Activated CD8-positive, alpha-beta memory T cell treated with anti-CD3 and anti-CD28 coated beads, Interleukin-2, amount 50 U/mL, for 48 hours (primary cell): ENCODE data around the gene NOP56.
"Not testable (repeated sequence)": the region's sequence is repeated elsewhere in the genome, so short reads cannot be mapped to it uniquely, and the experiment has no call there.

Experiments used
- DNase-seq: peaks from one replicate; pipeline ENCODE4 v3.0.0-alpha.2; 2020

Gene NOP56

DNA sequence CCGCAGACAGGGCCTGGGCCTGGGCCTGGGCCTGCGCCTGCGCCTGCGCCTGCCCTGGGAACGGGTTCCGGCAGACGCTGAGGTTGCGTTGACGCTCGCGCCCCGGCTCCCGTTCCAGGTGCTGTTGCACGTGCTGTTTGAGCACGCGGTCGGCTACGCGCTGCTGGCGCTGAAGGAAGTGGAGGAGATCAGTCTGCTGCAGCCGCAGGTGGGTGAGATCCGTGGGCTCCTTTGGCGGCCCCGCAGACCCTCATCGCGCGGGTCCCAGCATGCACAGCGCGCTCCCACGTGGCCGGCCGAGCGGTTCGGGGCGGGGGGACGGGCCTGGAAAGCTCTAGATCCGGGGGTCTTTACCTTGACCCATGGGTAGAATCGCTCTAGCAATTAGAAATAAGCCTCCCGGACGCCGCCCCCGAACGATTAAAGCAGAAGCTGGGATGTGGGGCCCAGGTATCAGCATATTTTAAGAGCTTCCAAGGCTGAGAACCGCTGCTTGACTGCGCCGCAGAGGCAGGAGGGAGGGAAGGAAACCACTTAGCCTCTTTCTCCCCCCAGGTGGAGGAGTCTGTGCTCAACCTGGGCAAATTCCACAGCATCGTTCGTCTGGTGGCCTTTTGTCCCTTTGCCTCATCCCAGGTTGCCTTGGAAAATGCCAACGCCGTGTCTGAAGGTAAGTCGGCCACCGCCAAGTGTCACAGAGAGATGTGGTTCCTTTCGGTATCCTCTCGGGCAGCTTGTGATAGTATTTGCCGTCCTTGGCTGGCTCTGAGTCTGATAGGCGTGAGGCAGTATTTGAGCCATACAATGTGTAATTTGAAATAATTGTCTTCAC is 508 bp downstream of the NOP56 start:
- peak; percentile 78 for DNase-seq

- DNase-seq: peak; percentile 58
These were observed 1.3 kb downstream of the NOP56 start for GRCh38 chr20:2653556-2654383.

GRCh38 chr20:2654384-2654822 is 2.0 kb downstream of the NOP56 start:
- DNase-seq: peak; percentile 56

DNA sequence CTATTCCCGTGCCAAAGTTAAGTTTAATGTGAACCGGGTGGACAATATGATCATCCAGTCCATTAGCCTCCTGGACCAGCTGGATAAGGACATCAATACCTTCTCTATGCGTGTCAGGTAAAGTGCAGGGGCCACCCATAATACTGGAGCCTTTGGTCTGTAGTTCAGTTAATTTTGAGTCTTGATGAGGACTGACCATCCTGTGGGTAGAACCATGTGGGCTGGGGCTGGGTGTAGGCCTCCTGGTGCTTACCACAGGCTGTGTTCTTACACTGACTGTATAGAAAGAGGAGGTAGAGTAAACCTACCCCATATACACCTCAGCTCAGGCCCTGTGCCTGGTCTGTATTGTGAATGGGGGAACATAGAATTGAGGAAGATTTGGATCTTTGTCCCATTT is 2.4 kb downstream of the NOP56 start:
- no peak for DNase-seq

GRCh38 chr20:2655331-2656116 is 3.1 kb downstream of the NOP56 start:
- DNase-seq: peak; percentile 53

DNA sequence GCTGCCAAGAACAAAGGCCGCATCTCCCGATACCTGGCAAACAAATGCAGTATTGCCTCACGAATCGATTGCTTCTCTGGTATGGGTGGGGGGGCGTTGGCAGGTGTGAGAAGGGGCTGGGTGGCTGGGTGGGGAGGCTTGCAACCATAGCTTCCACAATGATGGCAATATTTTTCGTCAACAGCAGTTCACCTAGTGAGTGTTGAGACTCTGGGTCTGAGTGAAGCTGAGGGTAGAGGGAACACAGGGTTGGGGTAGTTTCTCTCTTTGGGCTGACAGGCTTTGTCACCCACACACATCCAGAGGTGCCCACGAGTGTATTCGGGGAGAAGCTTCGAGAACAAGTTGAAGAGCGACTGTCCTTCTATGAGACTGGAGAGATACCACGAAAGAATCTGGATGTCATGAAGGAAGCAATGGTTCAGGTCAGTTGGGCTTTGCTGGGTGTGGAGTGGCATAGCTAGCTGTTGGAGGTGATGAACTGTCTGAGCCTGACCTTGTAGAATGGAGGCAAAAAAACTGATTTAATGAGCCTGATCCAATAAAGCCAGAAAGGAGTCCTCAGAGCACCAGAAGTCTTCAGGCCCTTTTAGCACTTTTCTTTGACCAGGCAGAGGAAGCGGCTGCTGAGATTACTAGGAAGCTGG is 4.2 kb downstream of the NOP56 start:
- DNase-seq: peak; percentile 59

- DNase-seq: peak; percentile 57
These were observed 4.8 kb downstream of the NOP56 start for GRCh38 chr20:2657241-2657640.

DNA sequence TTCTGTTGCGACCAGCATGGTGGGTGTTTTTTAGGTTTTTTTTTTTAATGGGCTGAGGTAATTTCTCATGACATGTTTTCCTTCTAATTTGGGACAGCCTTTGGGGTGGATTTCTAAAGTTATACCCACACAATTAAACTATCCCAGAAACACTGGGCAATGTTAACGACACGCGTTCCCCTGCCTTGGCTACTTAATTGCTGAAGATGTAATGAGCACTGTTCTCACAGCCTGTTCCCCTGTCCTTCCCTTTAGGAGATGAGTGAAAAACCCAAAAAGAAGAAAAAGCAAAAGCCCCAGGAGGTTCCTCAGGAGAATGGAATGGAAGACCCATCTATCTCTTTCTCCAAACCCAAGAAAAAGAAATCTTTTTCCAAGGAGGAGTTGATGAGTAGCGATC is 5.2 kb downstream of the NOP56 start:
- no peak for DNase-seq

GRCh38 chr20:2658414-2659354 is 6.3 kb downstream of the NOP56 start:
- DNase-seq: peak; percentile 78

- peak; percentile 50 for DNase-seq
These were observed 7.1 kb downstream of the NOP56 start for GRCh38 chr20:2659547-2659946.

DNA sequence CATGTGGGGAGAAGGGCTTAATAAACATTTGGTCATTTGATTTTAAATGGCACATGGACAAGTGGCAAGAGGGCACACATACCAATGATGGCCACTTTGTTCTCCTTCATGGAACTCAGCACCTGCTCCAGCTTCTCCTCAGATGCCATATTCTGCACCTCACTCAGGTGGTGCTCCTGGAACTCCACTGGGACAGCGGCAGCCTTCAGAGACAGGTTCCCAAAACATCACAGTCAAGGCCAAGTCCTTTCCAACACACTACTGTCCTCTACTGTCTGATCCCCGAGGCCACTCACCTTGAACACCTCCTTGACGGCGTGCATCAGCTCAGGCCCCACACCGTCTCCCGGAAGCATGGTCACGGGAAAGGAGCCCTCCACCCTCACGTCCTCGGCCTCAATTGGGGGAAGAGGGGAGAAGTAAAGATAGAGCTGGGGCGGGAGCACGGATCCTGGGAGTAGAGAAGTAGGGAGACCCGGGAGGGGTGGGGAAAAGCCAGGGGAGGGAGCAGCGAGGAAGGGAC is 11.0 kb downstream of the NOP56 start:
- no peak for DNase-seq

DNA sequence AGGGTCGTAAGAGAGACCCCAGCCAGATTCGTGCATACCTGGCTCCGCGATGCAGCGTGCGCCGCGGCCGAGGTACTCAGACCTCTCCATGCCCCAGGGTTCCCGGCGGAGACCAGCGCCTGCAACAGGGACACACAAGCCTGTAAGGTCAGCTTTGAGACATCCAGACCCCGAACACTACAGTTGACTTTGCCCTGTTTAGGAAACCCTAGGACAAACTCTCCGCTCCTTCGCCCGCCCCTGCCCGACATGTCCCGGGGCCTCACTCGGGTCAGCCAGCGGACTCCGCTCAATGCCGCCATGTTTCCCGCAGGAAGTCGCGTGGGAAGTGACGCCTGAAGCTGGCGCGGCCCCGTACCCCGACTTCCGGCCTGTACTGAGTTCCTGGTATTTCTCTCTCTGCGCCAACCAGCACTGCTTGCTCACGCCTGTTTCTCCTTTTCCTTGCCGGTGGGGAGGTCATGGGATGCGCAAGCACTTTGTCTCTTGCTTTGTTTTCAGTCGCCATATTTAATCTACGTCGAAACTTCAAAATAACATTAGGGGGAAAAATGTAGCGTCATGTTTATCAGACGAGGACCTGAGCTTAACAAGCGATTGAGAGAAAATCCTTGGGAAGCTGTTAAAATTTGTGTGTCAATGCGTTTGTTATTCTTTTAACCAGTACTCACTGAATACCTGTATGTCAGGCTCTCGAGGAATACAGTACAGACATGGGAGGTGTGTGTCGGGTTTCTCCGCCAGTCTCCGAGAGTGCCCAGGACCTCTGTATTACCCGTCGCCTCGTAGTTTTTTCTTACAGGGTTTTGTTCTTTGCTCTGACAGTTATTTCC is 11.7 kb downstream of the NOP56 start, which contains the start of gene IDH3B:
TSS of gene IDH3B (minus strand) at position 330 of the 833 bp plus-strand sequence. CDS start at position 302, 28 bp downstream.
- DNase-seq: peak; percentile 95

DNA sequence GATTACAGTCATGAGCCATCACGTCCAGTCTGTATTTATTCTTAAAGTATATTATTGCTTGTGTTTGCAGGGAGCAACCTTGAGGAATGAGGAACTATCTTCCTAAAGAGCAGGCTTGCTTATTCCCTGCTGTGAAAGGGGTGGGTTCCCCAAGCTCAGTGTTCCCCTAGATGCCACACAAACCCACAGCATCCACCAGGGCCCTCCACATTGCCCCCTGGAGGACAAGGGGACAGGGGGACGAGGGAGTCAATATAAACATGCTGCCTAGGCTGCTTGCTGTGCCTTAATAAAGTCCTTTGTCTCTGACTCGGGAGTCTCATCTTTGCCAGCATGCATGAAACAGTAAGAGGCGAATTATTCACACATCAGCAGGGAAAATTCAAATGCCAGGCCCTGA is 19.5 kb downstream of the NOP56 start:
- DNase-seq: no peak

DNA sequence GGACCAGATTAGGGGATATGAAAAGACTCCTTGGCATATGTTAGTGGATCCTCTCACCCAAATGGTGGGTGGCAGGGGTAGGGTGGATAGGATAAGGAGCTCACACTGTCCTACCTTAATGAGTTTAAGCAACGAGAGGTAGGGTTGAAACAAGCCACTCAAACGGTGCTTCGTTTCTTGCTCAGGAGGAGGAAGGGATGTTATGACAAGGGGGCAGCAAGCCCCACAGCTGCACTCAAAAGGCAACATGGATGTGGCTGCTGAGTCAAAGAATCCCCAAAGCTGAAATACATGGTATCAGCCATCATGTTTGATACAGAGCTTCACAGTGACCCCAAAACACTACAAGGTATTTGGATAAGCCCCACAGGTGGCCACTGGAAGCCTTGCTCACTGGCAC is 20.0 kb downstream of the NOP56 start:
- no peak for DNase-seq

GRCh38 chr20:2673453-2673852 is 21.0 kb downstream of the NOP56 start:
- DNase-seq: no peak

GRCh38 chr20:2680046-2680445 is 27.6 kb downstream of the NOP56 start:
- no peak for DNase-seq

GRCh38 chr20:2682040-2682439 is 29.6 kb downstream of the NOP56 start:
- DNase-seq: not testable (repeated sequence)

DNA sequence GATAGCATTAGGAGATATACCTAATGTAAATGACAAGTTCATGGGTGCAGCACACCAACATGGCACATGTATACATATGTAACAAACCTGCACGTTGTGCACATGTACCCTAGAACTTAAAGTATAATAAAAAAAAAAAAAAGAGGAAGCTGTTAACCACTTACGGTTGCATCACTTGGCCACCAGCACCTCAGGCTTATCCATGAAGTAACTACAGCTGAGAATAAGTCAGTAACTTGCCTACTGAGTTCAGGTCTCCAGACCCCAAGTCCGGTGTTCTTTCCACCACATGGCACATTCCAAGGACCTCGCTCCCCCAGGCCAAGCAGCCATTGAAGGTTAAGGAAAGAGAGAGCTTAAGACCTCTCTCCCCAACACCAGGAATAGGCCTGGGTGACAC is 32.4 kb downstream of the NOP56 start:
- not testable (repeated sequence) for DNase-seq

GRCh38 chr20:2687514-2687913 is 35.1 kb downstream of the NOP56 start:
- no peak for DNase-seq

DNA sequence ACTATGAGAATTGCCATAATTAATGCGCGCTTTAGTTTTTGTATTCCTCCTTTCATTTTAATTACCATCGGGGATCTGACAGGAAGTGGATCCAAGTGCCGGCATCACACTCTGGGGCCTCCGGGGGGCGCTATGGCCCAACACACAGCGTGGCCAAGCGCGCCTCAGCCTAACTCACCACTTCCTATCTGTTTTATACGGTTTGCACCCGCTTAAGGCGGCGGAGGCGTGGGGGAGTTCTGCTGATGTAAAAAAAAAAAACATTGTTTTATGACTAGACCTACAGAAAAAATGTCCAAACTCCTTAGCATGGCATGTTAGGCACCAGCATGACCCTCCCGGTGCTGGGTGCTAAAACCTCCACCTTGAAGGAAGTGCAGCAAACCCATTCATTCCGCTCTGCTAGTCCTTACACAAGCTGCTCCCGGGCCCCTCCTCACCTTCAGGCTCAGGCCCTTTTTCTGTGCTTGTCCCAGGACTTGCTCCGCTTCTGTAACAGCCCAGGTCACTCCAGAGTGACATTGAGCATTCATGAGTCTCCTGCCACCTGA is 35.7 kb downstream of the NOP56 start:
- DNase-seq: peak; percentile 86
